Epithelial cell of esophagus (primary cell): ENCODE measurements around the gene AK8.

Source experiments
- DNase-seq: peaks from one replicate; pipeline ENCODE4 v3.0.0; 2010; ENCODE audit warnings: low read depth
- H3K4me3 ChIP-seq: 2 replicates; pipeline ENCODE4 v1.5.1; 2011; ENCODE audit warnings: mild to moderate bottlenecking, low read length, control low read depth
- TF ChIP-seq, protein P1 (sequence below): IDR thresholded peaks from 2 replicates; pipeline ENCODE4 v1.5.1; 2011; ENCODE audit warnings: low read depth, mild to moderate bottlenecking, low read length, control low read depth, inconsistent platforms; ENCODE audit not compliant: insufficient read depth; ENCODE audit errors: missing control alignments

The AK8 gene

DNA sequence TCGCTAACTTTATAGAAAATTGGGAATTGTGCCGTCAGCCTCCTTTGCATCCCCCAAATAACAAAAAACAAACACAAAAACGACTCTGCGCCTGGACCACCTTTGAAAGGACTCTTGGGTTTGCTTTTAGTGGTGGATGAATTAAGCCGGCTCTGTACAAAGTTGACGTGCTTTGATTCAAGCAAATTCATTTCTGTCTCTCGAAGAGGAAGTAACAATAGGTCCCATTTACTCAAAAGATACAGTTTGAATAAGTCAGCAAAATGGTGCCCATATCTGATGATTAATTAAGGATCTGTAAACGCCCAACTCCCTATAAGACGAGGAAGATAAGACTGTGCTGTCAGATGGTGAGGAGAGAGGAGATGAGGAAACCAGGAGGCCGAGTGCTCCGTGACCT, 67.8 kb downstream of the AK8 start:
- no peak for DNase-seq
- H3K4me3 ChIP-seq: no peak overlapping the region
- TF ChIP-seq, protein P1, sequence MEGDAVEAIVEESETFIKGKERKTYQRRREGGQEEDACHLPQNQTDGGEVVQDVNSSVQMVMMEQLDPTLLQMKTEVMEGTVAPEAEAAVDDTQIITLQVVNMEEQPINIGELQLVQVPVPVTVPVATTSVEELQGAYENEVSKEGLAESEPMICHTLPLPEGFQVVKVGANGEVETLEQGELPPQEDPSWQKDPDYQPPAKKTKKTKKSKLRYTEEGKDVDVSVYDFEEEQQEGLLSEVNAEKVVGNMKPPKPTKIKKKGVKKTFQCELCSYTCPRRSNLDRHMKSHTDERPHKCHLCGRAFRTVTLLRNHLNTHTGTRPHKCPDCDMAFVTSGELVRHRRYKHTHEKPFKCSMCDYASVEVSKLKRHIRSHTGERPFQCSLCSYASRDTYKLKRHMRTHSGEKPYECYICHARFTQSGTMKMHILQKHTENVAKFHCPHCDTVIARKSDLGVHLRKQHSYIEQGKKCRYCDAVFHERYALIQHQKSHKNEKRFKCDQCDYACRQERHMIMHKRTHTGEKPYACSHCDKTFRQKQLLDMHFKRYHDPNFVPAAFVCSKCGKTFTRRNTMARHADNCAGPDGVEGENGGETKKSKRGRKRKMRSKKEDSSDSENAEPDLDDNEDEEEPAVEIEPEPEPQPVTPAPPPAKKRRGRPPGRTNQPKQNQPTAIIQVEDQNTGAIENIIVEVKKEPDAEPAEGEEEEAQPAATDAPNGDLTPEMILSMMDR: no peak

DNA sequence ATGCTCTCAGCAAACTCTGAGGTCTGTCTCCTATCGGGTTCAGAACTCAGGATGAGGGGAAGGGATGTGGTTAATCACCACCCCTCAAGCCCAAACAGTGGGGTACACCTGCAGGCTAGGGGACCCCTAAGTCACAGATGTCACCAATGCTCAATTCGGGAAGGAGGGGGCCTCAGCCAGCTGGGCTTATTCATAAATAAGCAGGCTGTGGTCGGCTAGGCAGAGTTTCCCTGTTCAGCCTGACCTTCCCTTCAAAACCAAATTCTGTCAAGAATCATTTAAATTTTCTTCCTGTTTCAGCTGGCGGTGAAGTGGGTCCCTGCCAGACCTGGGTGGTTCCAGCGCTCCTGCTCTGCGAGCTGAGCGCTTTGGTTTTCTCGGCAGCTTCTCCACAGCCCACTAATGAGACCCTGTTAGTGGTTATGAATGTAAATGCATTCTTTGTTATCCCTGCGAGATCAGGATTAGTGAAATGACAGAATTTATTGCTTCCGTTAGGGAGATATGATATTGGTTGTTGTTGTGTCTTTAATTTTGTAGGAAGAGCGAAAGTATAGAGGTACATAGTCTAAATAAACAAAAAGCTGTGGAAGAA, 68.3 kb downstream of the AK8 start:
- TF ChIP-seq, protein P1: no peak
- no peak for DNase-seq
- no peak overlapping the region for H3K4me3 ChIP-seq

DNA sequence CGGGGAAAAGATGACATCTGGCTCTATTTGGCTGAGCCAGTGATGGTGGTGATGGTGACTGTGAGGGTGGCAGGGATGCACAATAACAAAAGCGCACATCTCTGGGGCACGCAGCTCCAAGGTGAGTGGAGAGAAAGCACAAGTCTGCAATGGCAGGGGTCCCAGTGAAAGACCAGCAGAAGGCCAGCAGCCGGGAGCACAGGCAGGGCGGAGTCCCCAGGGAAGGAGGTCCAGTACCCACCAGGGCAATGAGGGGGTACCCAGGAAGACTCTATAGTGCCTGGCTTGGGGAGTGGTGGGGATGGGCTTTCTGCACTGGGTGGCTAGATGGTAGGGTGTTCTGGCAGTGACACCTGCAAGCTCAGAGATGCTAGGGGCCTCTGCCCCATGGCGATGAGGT, 69.4 kb downstream of the AK8 start:
- TF ChIP-seq, protein P1: no peak
- no peak for DNase-seq
- no peak overlapping the region for H3K4me3 ChIP-seq

DNA sequence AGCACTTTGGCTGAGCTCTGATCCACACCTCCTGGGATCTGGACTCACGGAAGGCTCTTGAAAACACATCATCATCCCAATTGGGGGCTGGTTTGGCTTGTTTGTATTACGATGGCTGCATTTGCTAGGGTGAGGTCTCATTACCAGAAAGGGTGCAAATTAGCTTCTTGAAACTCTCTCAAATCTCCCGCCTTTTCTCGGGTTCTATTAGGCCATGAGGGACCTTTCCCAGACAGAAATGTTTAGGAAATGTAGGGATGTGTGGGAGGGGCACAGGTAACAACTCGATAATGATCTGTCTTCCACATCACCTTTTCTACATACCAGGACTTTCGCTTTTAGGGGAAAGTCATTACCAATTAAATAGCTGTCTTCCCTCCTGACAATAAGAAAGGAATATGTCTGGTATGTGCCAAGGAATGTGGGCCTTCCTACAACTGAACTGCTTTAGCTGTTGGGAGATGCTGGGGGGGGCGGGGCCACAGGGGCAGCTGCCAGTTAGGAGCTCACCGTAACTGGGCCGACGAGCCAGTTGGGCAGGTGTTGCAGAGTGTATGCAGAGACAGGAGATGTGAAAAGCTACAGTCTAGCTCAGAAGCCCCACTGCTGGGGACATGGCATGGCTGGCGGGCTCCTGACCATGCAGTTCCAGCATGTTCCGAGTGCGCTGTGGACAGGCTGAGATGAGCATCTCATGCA, 71.2 kb downstream of the AK8 start:
- H3K4me3 ChIP-seq: no peak overlapping the region
- DNase-seq: peak; percentile 41
- TF ChIP-seq, protein P1: no peak

DNA sequence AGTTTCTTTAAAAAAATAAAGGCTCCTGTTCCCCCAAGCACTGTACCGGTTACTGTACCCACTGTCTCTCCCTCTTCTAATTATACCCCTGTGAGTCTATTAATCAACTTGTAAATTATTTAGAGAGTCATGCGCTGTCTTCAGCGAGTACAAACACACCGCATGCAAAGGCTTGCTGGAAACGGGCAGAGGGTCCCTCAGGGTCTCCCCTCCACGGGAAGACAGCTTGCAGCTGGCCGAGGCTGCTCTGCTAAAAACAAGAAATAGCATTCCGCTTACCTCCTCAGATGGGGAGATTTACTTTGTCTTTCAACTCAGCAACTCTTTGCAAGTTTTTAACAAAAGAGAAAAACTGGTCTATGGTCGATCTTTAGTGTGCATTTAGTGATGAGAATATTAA, 71.8 kb downstream of the AK8 start:
- no peak overlapping the region for H3K4me3 ChIP-seq
- no peak for DNase-seq
- TF ChIP-seq, protein P1: no peak

DNA sequence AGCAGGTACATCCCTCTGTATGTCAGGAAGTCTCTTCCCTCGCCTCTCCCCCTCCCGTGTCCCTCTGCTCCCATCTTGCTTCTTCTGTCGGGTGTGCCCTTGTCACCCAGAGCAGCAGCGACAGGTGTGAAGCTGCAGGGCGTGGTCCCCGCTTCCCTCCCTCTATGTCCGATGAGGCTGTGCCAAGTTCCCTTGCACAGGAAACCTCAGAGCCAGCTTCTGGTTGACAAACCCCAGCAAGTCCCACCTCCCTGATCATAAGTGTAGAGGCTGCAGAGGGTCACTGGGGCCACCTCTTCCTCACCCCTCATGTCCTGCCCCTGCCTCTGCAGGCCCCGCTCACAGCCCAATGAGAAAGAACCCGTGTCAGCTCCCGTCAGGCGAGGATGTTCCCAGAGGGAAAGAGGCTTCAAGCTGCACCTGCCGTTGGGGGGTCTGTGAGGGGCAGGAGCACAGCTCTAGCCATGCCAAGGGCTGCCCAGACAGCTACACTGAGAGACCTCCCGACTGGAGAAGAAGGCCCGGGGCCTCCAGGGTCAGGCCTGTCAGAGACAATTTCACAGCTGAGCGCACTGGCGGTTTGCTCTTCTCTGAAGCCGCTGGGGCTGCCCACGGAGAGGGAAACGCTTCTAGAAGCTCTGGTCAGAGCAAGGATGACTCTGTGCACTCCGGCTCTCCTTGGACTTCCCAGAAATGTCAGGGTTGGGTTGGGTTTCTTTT, 73.3 kb downstream of the AK8 start:
- DNase-seq: no peak
- TF ChIP-seq, protein P1: no peak
- H3K4me3 ChIP-seq: no peak overlapping the region
